Measurements from ENCODE around the gene ABTB2. TPM values are rescaled to one million over a fixed set of nuclear protein-coding genes. Genes with fewer than 3 reads are reported as not detected.
A peak's percentile ranks its signal among the peaks of the same experiment; 100 is the strongest.

Gene ABTB2
- total and polyA plus RNA-seq, 7 experiments from 2014 or later: 0.03 to 5.3 (median 0.26) TPM

GRCh38 chr11:34358258-34358727 lies 483 bp upstream of the ABTB2 start:
- peak overlapping the region; percentile 67 for H3K4me3 ChIP-seq (ENCODE audit: low read length)

DNA sequence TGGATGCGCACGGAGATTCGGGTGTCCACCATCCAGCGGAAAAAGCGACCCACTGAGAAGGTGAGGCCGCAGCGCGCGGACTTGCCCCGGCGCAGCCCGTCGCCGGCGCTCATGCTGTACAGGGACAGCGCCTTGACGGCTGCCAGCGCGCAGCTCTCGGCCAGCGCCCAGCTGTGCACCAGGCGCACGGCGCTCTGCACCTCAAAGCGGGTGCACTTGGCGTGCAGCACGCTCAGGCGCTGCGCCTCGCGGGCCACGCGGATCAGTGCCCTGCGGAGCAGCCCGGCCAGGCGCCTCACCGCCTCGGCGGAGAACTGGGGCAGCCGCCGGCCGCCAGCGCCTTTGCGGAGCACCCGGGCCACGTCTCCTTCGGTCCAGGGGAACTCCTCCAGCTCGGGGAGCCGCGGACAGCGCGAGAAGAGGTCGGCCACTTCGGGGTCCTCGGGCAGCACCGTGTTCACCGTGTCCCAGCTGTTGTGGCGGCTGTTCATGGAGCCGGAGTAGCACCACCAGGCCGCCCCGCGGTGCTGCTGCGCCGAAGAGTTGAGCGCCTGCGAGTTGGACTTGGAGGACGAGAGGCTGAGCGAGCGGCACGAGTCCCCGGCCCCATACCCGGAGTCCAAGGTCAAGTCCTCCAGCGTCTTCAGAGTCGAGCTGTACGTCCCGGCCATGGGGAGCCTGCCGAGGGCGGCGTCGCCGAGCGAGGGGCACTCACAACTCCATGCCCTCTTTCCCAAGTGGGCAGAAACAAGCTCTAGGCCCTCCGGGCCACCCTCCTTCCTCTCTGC lies 703 bp downstream of the ABTB2 start:
- Histone ChIP-seq H3K4me3 (ENCODE audit: low read length) (peak overlapping the region; percentile 60), H3K27ac (ENCODE audit: low read depth, low read length) (no peak overlapping the region), H3K4me1 (ENCODE audit: control insufficient read depth in 2 of 2, insufficient read depth in 2 of 2, low read length in 2 of 2) (peaks cover 8 to 10% of the 10 kb centered on the region in 2 donors), H3K27me3 (ENCODE audit: control insufficient read depth in 2 of 2, insufficient read depth in 2 of 2, low read length in 2 of 2) (peaks cover 7 to 13% of the 10 kb centered on the region in 2 donors), H3K9me3 (ENCODE audit: control insufficient read depth in 2 of 3, low read length in 3 of 3) (no peaks in the 10 kb centered on the region), H3K36me3 (ENCODE audit: control insufficient read depth in 2 of 3, insufficient read depth in 3 of 3, low read length in 3 of 3) (no peaks in the 10 kb centered on the region)
- ChIA-PET CTCF (interaction anchor here (0.8 to 3.0 kb wide), 10 partner anchors 9 to 499 kb away, joined by 3 to 26 read pairs (median 4); no protein-coding TSS in a partner anchor), POLR2A (interaction anchor here (0.5 to 3.2 kb wide), 11 partner anchors 8 to 462 kb away, joined by 3 to 22 read pairs (median 4); partner anchors contain the start of gene CAPRIN1)
- Mint-ChIP-seq H3K27ac (peak overlapping the region in 2 of 9 donors; percentile 51 to 90), H3K9me3 (peaks cover 0 to 1% (median 0%) of the 10 kb centered on the region in 11 donors), H3K27me3 (peaks cover 26 to 60% (median 42%) of the 10 kb centered on the region in 5 donors), H3K4me1 (peaks cover 8 to 28% (median 18%) of the 10 kb centered on the region in 7 donors), H3K4me3 (peak overlapping the region; percentile 78 to 95 (median 85)), H3K36me3 (peaks cover 0 to 7% (median 3%) of the 10 kb centered on the region in 5 donors)
- peak; percentile 28 for ATAC-seq
- peak; percentile 36 to 60 (median 52) for DNase-seq
- intact Hi-C loops (cut with micrococcal nuclease): loop anchor here (1.0 to 10.0 kb wide), 5 partner anchors 45 to 655 kb away; partner anchors contain the start of genes APIP (in 2 of the 2), PDHX (in 2 of the 2), C11orf91 (in 1 of the 2) and CD59 (in 1 of the 2)

More at GRCh38 chr11:34358258-34358727, 483 bp upstream of the ABTB2 start:
- H3K9me3 Mint-ChIP-seq: peaks cover 0 to 1% (median 0%) of the 10 kb centered on the region in 11 donors
- Histone ChIP-seq H3K4me1 (ENCODE audit: control insufficient read depth in 2 of 2, insufficient read depth in 2 of 2, low read length in 2 of 2) (peaks cover 8 to 10% of the 10 kb centered on the region in 2 donors), H3K36me3 (ENCODE audit: control insufficient read depth in 2 of 3, insufficient read depth in 3 of 3, low read length in 3 of 3) (no peaks in the 10 kb centered on the region), H3K27ac (ENCODE audit: low read depth, low read length) (peak overlapping the region; percentile 55), H3K9me3 (ENCODE audit: control insufficient read depth in 2 of 3, low read length in 3 of 3) (no peaks in the 10 kb centered on the region), H3K27me3 (ENCODE audit: control insufficient read depth in 2 of 2, insufficient read depth in 2 of 2, low read length in 2 of 2) (peaks cover 7 to 13% of the 10 kb centered on the region in 2 donors)
- DNase-seq: peak in 5 of 9 donors; percentile 37 to 68 (median 62)
- peak; percentile 3 for ATAC-seq
- intact Hi-C loops (cut with micrococcal nuclease): loop anchor here (1.0 to 10.0 kb wide), 16 partner anchors 46 to 1305 kb away; partner anchors contain the start of genes CAT (in 2 of the 2), FBXO3 (in 2 of the 2), APIP (in 1 of the 2) and C11orf91 (in 1 of the 2)
- ChIA-PET POLR2A (interaction anchor here (0.9 to 3.2 kb wide), 9 partner anchors 9 to 361 kb away, joined by 3 to 22 read pairs (median 5); no protein-coding TSS in a partner anchor), CTCF (interaction anchor here (0.6 to 3.0 kb wide), 14 partner anchors 10 to 554 kb away, joined by 3 to 26 read pairs (median 4); no protein-coding TSS in a partner anchor)
- peak overlapping the region; percentile 81 to 96 (median 88) for H3K4me3 Mint-ChIP-seq
- H3K36me3 Mint-ChIP-seq: peaks cover 0 to 5% (median 3%) of the 10 kb centered on the region in 5 donors
- peaks cover 8 to 28% (median 21%) of the 10 kb centered on the region in 7 donors for H3K4me1 Mint-ChIP-seq
- peak overlapping the region; percentile 28 to 94 (median 90) for H3K27ac Mint-ChIP-seq
- peaks cover 26 to 54% (median 30%) of the 10 kb centered on the region in 5 donors for H3K27me3 Mint-ChIP-seq

DNA sequence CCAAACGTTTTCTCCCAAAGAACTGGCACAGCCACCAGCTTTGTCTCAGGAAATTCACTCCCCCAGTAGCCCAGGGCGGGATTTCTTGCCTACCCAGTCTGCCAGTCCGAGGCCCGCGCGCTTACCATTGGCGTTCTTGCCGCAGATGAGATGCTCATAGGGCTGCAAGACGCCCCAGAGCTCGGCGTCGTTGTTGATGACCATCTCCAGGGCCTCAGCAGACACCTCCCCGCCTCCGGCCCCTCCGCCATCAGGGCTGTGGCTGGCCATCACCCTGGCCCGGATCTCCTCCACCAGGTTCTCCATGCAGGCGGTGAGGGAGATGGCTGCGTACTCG lies 1.3 kb downstream of the ABTB2 start:
- POLR2A ChIA-PET: interaction anchor here (0.8 to 3.2 kb wide), 5 partner anchors 44 to 305 kb away, joined by 3 to 22 read pairs (median 5); partner anchors contain the start of gene CAPRIN1
- peak overlapping the region; percentile 15 to 95 (median 83) for H3K4me3 Mint-ChIP-seq
- Histone ChIP-seq H3K4me1 (ENCODE audit: control insufficient read depth in 2 of 2, insufficient read depth in 2 of 2, low read length in 2 of 2) (peaks cover 8 to 10% of the 10 kb centered on the region in 2 donors), H3K27me3 (ENCODE audit: control insufficient read depth in 2 of 2, insufficient read depth in 2 of 2, low read length in 2 of 2) (peaks cover 7 to 13% of the 10 kb centered on the region in 2 donors), H3K4me3 (ENCODE audit: low read length) (peak overlapping the region; percentile 60), H3K27ac (ENCODE audit: low read depth, low read length) (no peak overlapping the region), H3K36me3 (ENCODE audit: control insufficient read depth in 2 of 3, insufficient read depth in 3 of 3, low read length in 3 of 3) (no peaks in the 10 kb centered on the region), H3K9me3 (ENCODE audit: control insufficient read depth in 2 of 3, low read length in 3 of 3) (no peaks in the 10 kb centered on the region)
- H3K27me3 Mint-ChIP-seq: peaks cover 26 to 59% (median 44%) of the 10 kb centered on the region in 5 donors
- H3K9me3 Mint-ChIP-seq: peaks cover 0 to 1% (median 0%) of the 10 kb centered on the region in 11 donors
- H3K36me3 Mint-ChIP-seq: peaks cover 0 to 7% (median 3%) of the 10 kb centered on the region in 5 donors
- DNase-seq: peak in 2 of 9 donors; percentile 7
- CTCF ChIA-PET: interaction anchor here (0.6 to 3.0 kb wide), 5 partner anchors 11 to 359 kb away, joined by 3 to 26 read pairs (median 8); no protein-coding TSS in a partner anchor
- ATAC-seq: no peak
- H3K27ac Mint-ChIP-seq: no peak overlapping the region
- H3K4me1 Mint-ChIP-seq: peaks cover 8 to 28% (median 18%) of the 10 kb centered on the region in 7 donors
- intact Hi-C loops (cut with micrococcal nuclease): loop anchor here (5.0 to 10.0 kb wide), 4 partner anchors 44 to 654 kb away; partner anchors contain the start of genes APIP (in 1 of the 2), C11orf91 (in 1 of the 2), CD59 (in 1 of the 2) and PDHX (in 1 of the 2)

GRCh38 chr11:34356130-34356529 lies 1.7 kb downstream of the ABTB2 start:
- H3K36me3 Mint-ChIP-seq: peaks cover 0 to 7% (median 3%) of the 10 kb centered on the region in 5 donors
- ATAC-seq (no peak), DNase-seq (peak in 1 of 9 donors; percentile 11)
- H3K9me3 Mint-ChIP-seq: peaks cover 0 to 1% (median 0%) of the 10 kb centered on the region in 11 donors
- Histone ChIP-seq H3K9me3 (ENCODE audit: control insufficient read depth in 2 of 3, low read length in 3 of 3) (no peaks in the 10 kb centered on the region), H3K4me3 (ENCODE audit: low read length) (no peak overlapping the region), H3K27ac (ENCODE audit: low read depth, low read length) (no peak overlapping the region), H3K27me3 (ENCODE audit: control insufficient read depth in 2 of 2, insufficient read depth in 2 of 2, low read length in 2 of 2) (peaks cover 7 to 13% of the 10 kb centered on the region in 2 donors), H3K4me1 (ENCODE audit: control insufficient read depth in 2 of 2, insufficient read depth in 2 of 2, low read length in 2 of 2) (peaks cover 8 to 10% of the 10 kb centered on the region in 2 donors), H3K36me3 (ENCODE audit: control insufficient read depth in 2 of 3, insufficient read depth in 3 of 3, low read length in 3 of 3) (no peaks in the 10 kb centered on the region)
- H3K4me1 Mint-ChIP-seq: peaks cover 8 to 28% (median 18%) of the 10 kb centered on the region in 7 donors
- ChIA-PET POLR2A (interaction anchor here (0.8 to 3.2 kb wide), 3 partner anchors 43 to 182 kb away, joined by 3 to 22 read pairs (median 9); no protein-coding TSS in a partner anchor), CTCF (interaction anchor here (0.6 to 3.0 kb wide), 4 partner anchors 11 to 359 kb away, joined by 3 to 10 read pairs (median 8); no protein-coding TSS in a partner anchor)
- intact Hi-C loops (cut with micrococcal nuclease): loop anchor here (5.0 to 10.0 kb wide), 4 partner anchors 44 to 654 kb away; partner anchors contain the start of genes APIP (in 1 of the 2), C11orf91 (in 1 of the 2), CD59 (in 1 of the 2) and PDHX (in 1 of the 2)
- H3K27ac Mint-ChIP-seq: peak overlapping the region in 1 of 9 donors; percentile 33
- H3K27me3 Mint-ChIP-seq: peaks cover 26 to 55% (median 44%) of the 10 kb centered on the region in 5 donors
- peak overlapping the region; percentile 15 to 95 (median 83) for H3K4me3 Mint-ChIP-seq

DNA sequence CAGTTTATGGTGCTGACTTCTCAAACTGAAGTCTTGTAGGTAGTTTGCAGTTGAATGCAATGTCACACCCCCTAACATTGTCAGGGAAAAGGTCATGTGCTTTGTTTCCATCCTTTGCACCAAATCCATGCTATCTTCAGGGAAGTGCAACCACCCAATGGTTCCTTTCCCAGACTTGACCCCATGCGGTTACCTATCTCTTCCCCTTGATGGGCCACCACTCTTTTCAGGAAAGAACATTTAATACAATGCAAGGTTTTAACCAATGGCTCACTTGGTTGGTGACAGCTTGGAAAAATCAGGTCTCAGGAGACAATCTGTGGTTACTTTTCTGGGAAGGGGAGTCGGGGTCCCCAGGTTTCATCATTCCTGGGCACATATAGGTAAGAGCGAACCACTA lies 2.1 kb downstream of the ABTB2 start:
- H3K4me1 ChIP-seq (ENCODE audit: control insufficient read depth in 2 of 2, insufficient read depth in 2 of 2, low read length in 2 of 2): peaks cover 8 to 10% of the 10 kb centered on the region in 2 donors
- peaks cover 7 to 13% of the 10 kb centered on the region in 2 donors for H3K27me3 ChIP-seq (ENCODE audit: control insufficient read depth in 2 of 2, insufficient read depth in 2 of 2, low read length in 2 of 2)
- intact Hi-C loops (cut with micrococcal nuclease): loop anchor here (5.0 to 10.0 kb wide), 4 partner anchors 43 to 653 kb away; partner anchors contain the start of genes APIP (in 1 of the 2), C11orf91 (in 1 of the 2), CD59 (in 1 of the 2) and PDHX (in 1 of the 2)
- POLR2A ChIA-PET: interaction anchor here (2.2 kb wide), 1 partner anchor 105 kb away, joined by 9 read pairs; no protein-coding TSS in a partner anchor
- H3K27me3 Mint-ChIP-seq: peaks cover 26 to 54% (median 44%) of the 10 kb centered on the region in 5 donors
- H3K36me3 Mint-ChIP-seq: peaks cover 0 to 7% (median 3%) of the 10 kb centered on the region in 5 donors
- H3K4me3 ChIP-seq (ENCODE audit: low read length): no peak overlapping the region
- no peaks in the 10 kb centered on the region for H3K36me3 ChIP-seq (ENCODE audit: control insufficient read depth in 2 of 3, insufficient read depth in 3 of 3, low read length in 3 of 3)
- peaks cover 8 to 28% (median 18%) of the 10 kb centered on the region in 7 donors for H3K4me1 Mint-ChIP-seq
- ATAC-seq (no peak), DNase-seq (no peak)
- peak overlapping the region in 8 of 10 donors; percentile 15 to 95 (median 84) for H3K4me3 Mint-ChIP-seq
- CTCF ChIA-PET: interaction anchor here (0.6 to 2.3 kb wide), 2 partner anchors 12 to 181 kb away, joined by 8 read pairs; no protein-coding TSS in a partner anchor
- no peak overlapping the region for H3K27ac ChIP-seq (ENCODE audit: low read depth, low read length)
- no peaks in the 10 kb centered on the region for H3K9me3 ChIP-seq (ENCODE audit: control insufficient read depth in 2 of 3, low read length in 3 of 3)
- peak overlapping the region in 2 of 9 donors; percentile 20 to 33 for H3K27ac Mint-ChIP-seq
- H3K9me3 Mint-ChIP-seq: peaks cover 0 to 1% (median 0%) of the 10 kb centered on the region in 11 donors
